Fibroblast of the aortic adventitia (primary cell): ENCODE measurements around the gene FBL. TPM values are rescaled to one million over a fixed set of nuclear protein-coding genes. Genes with fewer than 3 reads are reported as not detected.

Source experiments
- DNase-seq: peaks from one replicate; pipeline ENCODE4 v3.0.0-alpha.2; 2010; ENCODE audit warnings: low read depth
- H3K4me3 ChIP-seq: 2 replicates; pipeline ENCODE4 v1.5.1; 2011; ENCODE audit warnings: low read depth, mild to moderate bottlenecking, control low read depth, low read length, moderate library complexity
- CTCF ChIP-seq: IDR thresholded peaks from 2 replicates; pipeline ENCODE4 v1.5.1; 2011; ENCODE audit warnings: mild to moderate bottlenecking, low read length, control low read depth, inconsistent platforms; ENCODE audit not compliant: insufficient read depth
- total RNA-seq: library from RNA; depleted of rRNA; stranded (reverse); fragments of >200 nt; gene quantifications from 2 replicates; pipeline ENCODE4 v1.2.3, GENCODE V29; 2012; ENCODE audit warnings: low replicate concordance

Gene FBL
- total RNA-seq, 1 donor: 162 TPM

GRCh38 chr19:39833160-39833463 lies 13.1 kb downstream of the FBL start:
- no peak for TF ChIP-seq CTCF
- no peak for DNase-seq
- peak overlapping the region; percentile 81 for H3K4me3 ChIP-seq

GRCh38 chr19:39832341-39833083 lies 13.7 kb downstream of the FBL start:
- DNase-seq: no peak
- H3K4me3 ChIP-seq: peak overlapping the region; percentile 81
- no peak for TF ChIP-seq CTCF

GRCh38 chr19:39831679-39832078 lies 14.5 kb downstream of the FBL start:
- no peak overlapping the region for H3K4me3 ChIP-seq
- no peak for DNase-seq
- no peak for TF ChIP-seq CTCF

- DNase-seq: no peak
- no peak for TF ChIP-seq CTCF
- H3K4me3 ChIP-seq: no peak overlapping the region
Observed at GRCh38 chr19:39830847-39831246, 15.3 kb downstream of the FBL start.

- no peak overlapping the region for H3K4me3 ChIP-seq
- TF ChIP-seq CTCF: no peak
- DNase-seq: no peak
Observed at GRCh38 chr19:39830406-39830805, 15.8 kb downstream of the FBL start.

GRCh38 chr19:39829702-39830275 lies 16.4 kb downstream of the FBL start:
- DNase-seq: no peak

More at GRCh38 chr19:39829702-39830275, 16.4 kb downstream of the FBL start:
- H3K4me3 ChIP-seq: no peak overlapping the region
- TF ChIP-seq CTCF: no peak
